ENCODE data around the gene TFDP1. TPM values are rescaled to one million over a fixed set of nuclear protein-coding genes. Genes with fewer than 3 reads are reported as not detected.

Gene TFDP1
- polyA plus RNA-seq, 1 donor = 45.7 TPM

- no peak for DNase-seq (ENCODE audit: low read depth)
Measured at GRCh38 chr13:113665597-113666328, 81.2 kb downstream of the TFDP1 start.

GRCh38 chr13:113666329-113666670 is 81.7 kb downstream of the TFDP1 start:
- DNase-seq (ENCODE audit: low read depth) = no peak

DNA sequence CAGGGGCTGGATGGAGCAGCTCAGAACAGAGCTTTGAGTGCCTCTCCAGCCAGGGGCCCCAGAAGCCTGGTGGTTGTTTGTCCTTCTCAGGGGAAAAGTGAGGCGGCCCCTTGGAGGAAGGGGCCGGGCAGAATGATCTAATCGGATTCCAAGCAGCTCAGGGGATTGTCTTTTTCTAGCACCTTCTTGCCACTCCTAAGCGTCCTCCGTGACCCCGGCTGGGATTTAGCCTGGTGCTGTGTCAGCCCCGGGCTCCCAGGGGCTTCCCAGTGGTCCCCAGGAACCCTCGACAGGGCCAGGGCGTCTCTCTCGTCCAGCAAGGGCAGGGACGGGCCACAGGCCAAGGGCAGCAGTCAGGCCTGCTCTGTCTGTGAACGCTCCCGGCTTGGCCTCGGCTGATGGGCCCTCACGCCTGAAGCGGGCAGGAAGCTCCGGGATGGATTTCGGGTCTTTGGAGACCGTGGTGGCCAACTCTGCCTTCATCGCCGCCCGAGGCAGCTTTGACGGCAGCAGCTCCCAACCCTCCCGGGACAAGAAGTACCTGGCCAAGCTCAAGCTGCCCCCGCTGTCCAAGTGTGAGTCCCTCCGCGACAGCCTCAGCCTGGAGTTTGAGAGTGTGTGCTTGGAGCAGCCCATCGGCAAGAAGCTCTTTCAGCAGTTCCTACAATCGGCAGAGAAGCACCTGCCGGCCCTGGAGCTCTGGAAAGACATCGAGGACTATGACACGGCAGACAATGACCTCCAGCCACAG is 82.6 kb downstream of the TFDP1 start, which contains the start of gene GRK1:
Gene GRK1, plus strand, starts transcription at position 269 of the 751 bp plus-strand sequence. Its CDS starts 168 bp downstream, at position 437.
- DNase-seq (ENCODE audit: low read depth) = no peak

GRCh38 chr13:113667771-113668490 is 83.4 kb downstream of the TFDP1 start:
- DNase-seq (ENCODE audit: low read depth) = no peak

DNA sequence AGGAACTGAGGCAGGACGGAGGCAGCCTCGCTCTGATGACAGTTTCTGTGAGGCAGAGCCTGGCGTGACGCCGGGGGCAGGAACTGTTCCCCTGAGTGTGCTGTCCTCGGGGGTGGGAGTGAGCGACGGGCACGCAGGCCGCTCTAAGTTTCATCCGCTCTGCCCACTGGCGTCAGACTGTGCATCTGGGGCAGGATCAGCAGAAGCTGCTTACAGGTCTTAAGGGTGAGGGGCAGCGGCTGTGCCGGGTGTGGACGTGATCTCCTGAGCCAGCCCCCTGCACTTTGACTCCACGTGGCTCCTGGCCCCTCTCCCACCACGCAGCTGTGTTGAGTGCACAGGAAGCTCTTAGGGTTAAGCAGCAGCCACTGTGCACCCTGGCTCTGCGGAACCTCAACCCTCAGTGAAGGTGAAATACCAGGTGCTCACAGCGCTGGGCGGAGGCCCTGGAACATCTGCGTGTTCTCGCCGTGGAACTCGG is 84.0 kb downstream of the TFDP1 start:
- no peak for DNase-seq (ENCODE audit: low read depth)

DNA sequence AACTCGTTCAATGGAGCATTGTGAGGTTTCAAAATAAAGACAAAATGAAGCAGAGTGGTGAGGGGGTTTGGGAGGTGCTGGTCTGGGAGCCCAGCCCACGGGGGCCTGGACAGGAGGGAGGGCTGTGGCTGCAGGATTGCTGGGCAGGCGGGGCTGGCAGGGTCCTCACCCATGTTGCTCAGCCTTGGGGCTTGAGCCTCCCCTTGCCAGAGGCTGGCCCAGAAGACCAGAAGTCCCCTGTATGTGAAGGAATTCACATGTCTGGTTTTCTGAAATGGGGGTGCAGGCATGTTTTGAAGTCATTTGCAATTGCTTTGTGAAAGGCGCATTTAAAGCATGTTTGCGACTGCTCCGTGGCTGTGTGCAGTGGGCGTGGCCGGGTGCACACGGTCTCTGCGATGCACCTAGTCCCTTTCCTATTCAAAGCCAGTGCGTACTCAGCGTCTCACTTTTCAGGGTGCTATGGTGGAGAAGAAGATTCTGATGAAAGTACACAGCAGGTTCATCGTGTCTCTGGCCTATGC is 84.7 kb downstream of the TFDP1 start:
- no peak for DNase-seq (ENCODE audit: low read depth)

GRCh38 chr13:113669755-113670341 is 85.3 kb downstream of the TFDP1 start:
- DNase-seq (ENCODE audit: low read depth) = no peak

- DNase-seq (ENCODE audit: low read depth) = no peak
Measured at GRCh38 chr13:113670541-113670940, 86.0 kb downstream of the TFDP1 start.

DNA sequence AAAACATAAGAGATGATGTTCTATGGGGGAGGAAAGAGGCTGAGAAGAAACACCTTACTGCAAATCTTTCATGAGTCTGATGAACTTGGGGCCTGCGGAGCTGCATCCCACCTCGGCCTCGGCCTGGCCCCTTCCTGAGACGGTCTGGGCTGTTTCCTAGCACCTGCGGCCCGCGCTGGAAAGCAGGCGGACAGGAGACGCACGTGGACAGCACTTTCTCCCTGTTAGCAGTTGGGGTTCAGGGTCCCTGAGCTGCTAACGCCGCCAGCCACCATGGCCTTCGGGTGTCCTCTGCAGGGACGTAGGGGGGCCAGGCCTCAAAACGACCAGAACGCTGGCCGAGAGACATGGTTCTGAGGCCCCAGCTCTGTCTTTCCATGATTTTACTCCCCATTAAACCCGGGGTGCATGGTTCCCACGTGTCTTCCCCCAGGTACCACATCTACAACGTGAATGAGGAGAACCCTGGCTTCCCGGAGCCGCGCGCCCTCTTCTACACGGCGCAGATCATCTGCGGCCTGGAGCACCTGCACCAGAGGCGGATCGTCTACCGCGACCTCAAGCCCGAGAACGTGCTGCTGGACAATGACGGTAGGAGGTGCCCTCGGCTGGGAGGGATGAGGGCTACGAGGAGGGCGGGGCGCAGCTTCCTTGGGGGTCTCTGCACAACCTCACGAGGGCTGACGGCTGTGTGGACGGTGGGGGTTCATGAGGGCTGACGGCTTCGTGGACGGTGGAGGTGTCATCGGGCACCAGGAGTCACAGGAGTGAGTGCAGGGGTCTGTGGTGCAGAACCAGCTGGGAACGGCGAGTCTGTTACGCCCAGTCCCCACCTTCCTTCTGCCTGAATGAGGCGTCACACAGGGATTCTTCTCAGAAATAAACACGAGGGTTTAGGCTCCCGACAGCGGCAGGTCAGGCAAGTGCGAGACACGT is 86.8 kb downstream of the TFDP1 start:
- DNase-seq (ENCODE audit: low read depth) = no peak

DNA sequence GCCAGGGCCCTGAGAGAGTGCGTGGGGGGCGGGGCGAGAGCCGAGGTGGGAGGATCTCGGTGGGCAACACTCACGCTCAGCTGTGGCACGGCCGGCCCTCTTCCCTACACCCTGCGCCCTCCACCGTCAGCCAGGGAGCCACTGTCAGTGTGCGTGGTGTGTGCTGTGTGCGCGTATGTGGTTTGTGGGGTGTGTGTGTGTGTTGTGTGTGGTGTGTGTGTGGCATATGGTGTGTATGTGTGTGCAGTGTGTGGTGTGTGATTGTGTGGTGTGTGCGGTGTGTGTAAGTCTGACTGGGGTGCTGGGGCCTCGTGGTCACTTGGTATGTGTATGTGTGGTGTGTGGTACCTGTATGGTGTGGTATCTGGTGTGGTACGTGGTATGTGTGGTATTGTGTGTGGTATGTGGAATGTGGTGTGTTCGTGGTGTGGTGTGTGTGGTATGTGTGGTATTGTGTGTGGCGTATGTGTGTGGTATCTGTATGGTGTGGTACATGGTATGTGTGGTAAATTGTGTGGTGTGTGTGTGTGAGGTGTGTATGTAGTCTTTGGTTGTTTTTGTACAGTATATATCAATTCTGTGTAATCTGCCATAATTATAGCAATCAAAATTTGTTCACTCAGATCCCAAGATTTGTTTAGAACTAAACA is 87.6 kb downstream of the TFDP1 start:
- no peak for DNase-seq (ENCODE audit: low read depth)

Other genes starting within 250 kb of the TFDP1 start
- gene GRTP1, start 220.6 kb upstream of the TFDP1 start, polyA plus RNA-seq (ENCODE audit: insufficient read length) = 4.7 TPM
- 295 TPM for gene ADPRHL1, start 131.3 kb upstream of the TFDP1 start, polyA plus RNA-seq (ENCODE audit: insufficient read length)
- gene DCUN1D2, start 94.0 kb upstream of the TFDP1 start, polyA plus RNA-seq (ENCODE audit: insufficient read length) = 19.5 TPM
- 0.09 TPM for gene ATP4B, start 73.4 kb downstream of the TFDP1 start, polyA plus RNA-seq (ENCODE audit: insufficient read length)
- gene GRK1, start 82.5 kb downstream of the TFDP1 start, polyA plus RNA-seq (ENCODE audit: insufficient read length) = 0.28 TPM
- 7.2 TPM for gene TMEM255B, start 174.5 kb downstream of the TFDP1 start, polyA plus RNA-seq (ENCODE audit: insufficient read length)